Kidney glomerular epithelial cell (primary cell): ENCODE results near the gene TMUB1.

ENCODE experiments used
- DNase-seq: peaks from one replicate; lab custom pipeline; 2025; lab: John Stamatoyannopoulos, UW

TMUB1 gene

DNA sequence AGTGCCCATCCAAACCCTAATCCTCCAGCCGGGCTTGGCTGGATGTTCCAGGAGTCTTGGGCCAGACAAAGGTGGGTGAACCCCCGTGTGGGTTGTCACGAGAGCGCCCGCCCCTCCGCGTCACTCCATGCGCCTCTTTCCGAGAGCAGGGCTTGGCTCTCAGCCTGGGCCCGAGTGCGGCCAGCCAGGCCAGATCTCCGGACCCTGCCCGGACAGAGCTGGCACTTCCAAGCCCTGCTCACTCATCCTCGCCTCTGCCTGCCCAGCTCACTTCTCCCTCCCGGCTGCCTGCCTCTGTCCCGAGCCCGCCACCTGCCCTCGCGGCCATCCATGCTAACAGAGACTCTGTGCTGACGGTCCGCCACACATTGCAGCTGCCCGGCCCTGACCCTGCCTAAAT is 37.6 kb upstream of the TMUB1 start:
- DNase-seq, result no peak

DNA sequence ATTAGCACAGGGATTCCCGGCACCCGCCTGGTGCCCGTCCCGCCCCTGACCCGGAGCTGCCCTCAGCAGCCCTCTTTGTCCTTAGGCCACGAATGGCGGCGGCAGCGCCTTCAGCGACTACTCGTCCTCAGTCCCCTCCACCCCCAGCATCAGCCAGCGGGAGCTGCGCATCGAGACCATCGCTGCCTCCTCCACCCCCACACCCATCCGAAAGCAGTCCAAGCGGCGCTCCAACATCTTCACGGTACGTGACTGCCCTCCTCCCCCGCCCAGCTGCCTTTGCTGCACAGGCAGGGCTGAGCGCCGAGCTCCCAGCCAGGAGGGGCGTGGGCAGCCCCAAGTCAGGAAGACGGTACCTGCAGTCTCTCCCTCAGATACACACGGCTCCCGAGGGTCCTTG is 36.6 kb upstream of the TMUB1 start:
- no peak for DNase-seq

GRCh38 chr7:151119055-151119415 is 35.7 kb upstream of the TMUB1 start:
- DNase-seq, result no peak

DNA sequence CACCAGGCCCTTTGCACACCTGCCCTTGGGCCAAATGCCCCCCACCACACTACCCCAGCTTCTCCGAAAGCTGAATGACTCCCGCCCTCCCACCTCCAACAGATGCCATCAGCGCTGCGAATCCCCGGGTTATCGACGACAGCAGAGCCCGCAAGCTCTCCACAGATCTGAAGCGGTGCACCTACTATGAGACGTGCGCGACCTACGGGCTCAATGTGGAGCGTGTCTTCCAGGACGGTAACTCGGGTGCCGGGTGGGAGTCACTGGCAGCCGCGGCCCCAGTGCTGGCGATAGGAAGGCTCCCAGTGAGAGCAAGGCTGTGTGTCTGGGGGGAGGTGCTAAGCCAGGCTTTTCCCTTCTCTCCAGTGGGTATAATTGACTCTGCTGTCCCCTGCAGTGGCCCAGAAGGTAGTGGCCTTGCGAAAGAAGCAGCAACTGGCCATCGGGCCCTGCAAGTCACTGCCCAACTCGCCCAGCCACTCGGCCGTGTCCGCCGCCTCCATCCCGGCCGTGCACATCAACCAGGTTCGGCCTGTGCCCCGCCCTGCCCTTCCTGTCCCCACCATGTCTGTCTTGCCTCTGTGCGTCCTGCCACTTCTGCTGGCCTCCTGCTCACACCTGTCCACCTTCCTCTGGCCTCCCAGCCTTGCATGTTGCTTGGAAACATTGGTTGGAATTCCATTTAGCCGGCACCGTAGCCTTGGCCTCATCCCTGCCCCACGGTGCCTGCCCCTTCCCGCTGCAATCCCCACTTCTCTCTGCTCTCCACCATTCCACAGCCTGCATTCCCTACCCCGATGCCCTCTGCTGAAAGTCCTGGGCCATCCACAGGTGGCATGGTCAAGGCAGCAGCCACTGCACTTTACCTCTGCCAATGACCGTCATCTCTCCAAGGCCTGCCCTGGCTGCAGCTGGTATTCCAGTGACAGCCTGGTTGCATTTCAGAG is 35.1 kb upstream of the TMUB1 start:
- DNase-seq, result no peak

GRCh38 chr7:151117565-151117964 is 34.3 kb upstream of the TMUB1 start:
- DNase-seq, result no peak

GRCh38 chr7:151116603-151117440 is 33.5 kb upstream of the TMUB1 start:
- no peak for DNase-seq

- DNase-seq, result peak; percentile 73
These were observed 32.6 kb upstream of the TMUB1 start for GRCh38 chr7:151115836-151116418.

- DNase-seq, result no peak
These were observed 32.0 kb upstream of the TMUB1 start for GRCh38 chr7:151115121-151115835.

- no peak for DNase-seq
These were observed 31.1 kb upstream of the TMUB1 start for GRCh38 chr7:151114151-151115090.

DNA sequence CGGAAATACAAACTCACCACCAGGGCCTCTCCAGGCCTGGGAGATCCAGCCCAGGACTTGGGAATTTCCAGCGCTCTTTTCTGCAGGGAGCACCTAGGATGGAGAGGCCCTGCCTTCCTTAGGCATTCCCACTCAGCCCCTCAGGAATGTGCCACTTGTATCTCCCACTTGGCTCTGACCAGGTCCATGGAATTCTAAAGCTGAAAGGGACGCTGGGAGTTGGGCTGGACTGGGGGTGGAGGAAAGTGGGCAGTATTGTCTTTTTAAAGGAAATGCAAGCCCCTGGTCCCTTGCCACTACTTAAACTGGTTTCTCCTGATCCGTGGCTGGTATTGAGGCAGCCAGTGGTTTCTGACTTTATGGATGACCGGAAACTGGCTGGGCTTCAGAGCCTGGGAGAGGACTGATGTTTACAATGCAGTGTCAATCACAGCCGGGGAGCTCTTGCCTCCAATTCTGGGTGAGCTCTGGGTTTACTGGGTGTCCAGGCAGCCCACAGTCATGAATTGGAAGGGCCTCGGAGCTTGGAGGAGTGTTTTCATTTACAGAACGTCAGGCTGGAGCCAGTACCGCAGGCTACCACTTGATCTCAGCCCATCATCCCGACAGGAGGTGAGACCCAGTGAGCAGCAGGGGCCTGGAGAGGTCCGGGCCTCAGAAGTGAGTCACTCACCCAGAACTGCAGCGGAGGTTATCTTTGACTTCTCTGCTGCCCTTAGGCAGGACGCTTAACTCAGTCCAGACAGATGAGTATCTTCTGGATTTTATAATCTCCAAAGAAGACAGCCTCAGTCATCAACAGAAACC is 30.3 kb upstream of the TMUB1 start:
- peak; percentile 90 for DNase-seq

GRCh38 chr7:151110941-151111645 is 27.8 kb upstream of the TMUB1 start:
- peak; percentile 62 for DNase-seq

DNA sequence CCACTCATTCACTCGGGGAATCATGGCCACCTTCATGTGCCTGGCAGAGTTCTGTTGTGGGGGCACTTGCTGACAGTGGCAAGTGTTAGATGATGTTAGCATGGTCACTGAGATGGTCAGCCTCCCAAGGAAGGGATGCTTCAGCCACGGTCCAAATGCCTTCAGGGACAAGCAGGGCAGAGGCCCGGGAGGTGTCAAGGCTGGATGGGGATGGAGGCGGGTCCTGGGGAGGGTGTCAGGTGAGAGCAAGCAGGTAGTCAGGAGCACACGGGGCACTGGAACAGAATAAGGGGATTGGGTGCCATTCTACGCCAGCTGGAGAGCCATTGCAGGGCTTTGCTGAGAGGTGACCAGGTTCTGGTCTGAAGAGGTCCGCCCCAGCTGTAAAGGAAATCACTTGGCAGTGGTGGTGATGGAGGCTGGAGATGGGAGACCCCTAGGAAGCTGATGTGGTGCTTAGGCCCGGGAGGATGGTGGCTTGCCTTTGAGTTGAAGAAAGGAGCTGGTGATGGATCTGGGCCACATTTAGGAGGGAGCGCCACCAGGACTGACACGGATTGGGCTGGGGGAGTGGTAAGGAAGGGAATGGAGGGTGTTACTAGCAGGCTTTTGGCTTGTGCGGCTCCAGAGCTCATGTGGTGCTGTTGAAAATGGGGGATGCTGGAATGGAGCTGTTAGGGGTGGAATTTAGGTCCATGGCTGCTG is 27.1 kb upstream of the TMUB1 start:
- DNase-seq, result no peak

DNA sequence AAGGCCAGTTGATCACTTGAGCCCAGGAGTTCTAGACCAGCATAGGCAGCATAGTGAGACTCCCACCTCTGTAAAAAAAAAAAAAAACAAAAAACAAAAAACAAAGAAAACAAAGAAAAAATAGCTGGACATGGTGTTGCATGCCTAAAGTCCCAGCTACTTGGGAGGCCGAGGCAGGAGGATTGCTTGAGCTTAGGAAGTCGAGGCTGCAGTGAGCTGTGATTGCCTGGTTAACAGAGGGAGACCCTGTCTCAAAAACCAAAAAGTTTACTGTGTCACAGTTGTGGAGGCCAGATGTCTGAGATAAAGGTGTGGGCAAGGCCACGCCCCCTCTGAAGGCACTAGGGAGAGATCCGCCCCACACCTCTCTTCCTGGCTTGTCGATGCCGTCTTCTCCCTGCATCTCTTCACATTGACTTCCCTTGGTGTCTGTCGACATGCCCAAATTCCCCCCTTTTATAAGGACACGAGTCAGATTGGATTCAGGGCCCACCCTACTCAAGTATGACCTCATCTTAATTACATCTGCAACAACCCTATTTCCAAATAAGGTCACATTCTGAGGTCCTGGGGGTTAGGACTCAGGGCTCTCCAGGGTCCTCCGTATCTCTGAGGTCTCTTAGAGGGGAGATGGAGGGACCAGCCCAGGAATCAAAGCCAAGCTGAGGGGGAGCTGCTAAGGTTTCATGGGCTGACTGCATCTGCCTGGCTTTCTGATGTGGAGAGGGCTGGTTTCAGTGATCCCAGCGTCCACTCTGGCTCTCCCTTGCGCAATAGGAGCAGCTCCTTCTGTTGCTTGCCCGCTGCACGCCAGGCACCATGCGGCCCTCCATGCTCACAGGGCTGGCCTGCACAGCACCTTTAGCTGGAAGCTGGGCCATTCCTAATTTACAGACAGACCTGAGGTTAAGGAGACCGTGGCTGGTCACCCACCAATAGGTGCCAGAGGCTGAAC is 26.1 kb upstream of the TMUB1 start:
- DNase-seq, result no peak

- no peak for DNase-seq
These were observed 24.6 kb upstream of the TMUB1 start for GRCh38 chr7:151107882-151108281.

- no peak for DNase-seq
These were observed 21.3 kb upstream of the TMUB1 start for GRCh38 chr7:151104411-151105235.

DNA sequence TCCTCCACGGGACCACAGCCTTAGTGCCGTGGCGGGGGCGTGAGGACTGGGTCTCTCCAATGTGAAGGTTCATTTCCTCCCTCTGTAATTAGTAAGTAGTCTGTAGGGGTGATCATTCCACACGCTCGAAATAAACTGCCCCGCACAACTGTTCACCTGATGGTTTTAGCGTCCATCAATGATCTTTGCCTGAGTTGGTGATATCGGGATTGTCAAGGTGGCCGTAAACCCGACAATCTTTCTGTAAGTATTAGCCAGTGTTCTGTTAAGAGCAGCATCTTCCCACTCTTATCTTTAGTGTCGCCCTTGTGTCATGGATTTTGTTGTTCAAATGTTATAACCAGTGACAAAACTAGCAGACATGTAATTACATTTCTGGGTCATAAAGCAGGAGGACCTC is 20.7 kb upstream of the TMUB1 start:
- no peak for DNase-seq

DNA sequence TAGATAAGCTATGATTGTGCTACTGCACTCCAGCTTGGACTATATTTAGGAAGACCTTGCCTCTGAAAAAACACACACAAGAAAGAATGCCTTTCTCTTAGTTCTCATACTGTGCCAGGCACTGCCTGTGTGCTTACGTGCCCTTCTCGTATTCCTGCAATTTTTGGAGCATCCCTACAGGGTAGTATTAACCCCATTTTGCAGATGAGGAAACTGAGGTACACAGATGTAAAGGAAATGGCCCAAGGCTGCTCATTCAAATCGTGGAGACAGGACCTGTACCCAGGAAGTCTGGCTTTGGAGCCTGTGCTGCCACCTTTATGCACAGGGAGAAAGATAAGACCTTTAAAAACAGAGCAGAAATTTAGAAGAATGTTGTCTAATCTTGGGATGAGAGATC is 19.7 kb upstream of the TMUB1 start:
- no peak for DNase-seq
